ENCODE data around the gene IFI27L1.

Gene IFI27L1

DNA sequence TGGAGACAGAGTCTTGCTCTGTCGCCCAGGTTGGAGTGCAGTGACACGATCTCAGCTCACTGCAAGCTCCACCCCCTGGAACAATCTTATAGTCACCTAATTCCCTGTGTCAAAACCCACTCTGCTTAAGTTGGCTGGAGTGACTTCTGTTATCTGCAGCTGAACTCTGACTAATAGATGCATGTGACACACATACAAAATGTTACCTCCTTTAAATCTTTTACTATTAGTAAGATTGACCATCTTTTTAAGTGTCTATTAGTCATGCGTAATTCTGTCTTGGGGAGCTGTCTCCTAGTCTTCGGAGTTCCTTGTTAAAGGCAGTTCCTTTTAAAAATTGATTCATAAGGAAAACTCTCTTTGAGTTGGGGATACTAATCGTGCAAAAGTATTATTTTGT lies 7.4 kb downstream of the IFI27L1 start:
- H3K79me1 ChIP-seq (ENCODE audit: low read length) = no peaks in the 10 kb centered on the region
- no peaks in the 10 kb centered on the region for H3K27me3 ChIP-seq (ENCODE audit: insufficient read depth, low read length, poor library complexity)
- no peak overlapping the region for H3K4me3 ChIP-seq (ENCODE audit: low read length)
- no peak overlapping the region for H3K4me2 ChIP-seq (ENCODE audit: low read length)
- H3K36me3 ChIP-seq (ENCODE audit: control insufficient read depth, insufficient read depth, low read length) = no peaks in the 10 kb centered on the region
- H2BK120ac ChIP-seq (ENCODE audit: low read depth, low read length) = no peak overlapping the region
- no peak overlapping the region for H4K8ac ChIP-seq (ENCODE audit: low read depth, low read length)
- H4K5ac ChIP-seq (ENCODE audit: low read length) = no peak overlapping the region
- no CpG with 5 or more reads among the region's 5 CpGs for WGBS (ENCODE audit: extremely low coverage, insufficient coverage, low lambda C conversion rate)
- no peak overlapping the region for H3K18ac ChIP-seq (ENCODE audit: low read length)
- no peak overlapping the region for H2BK5ac ChIP-seq (ENCODE audit: low read length)
- H2AK5ac ChIP-seq (ENCODE audit: low read length) = no peak overlapping the region
- no peak overlapping the region for H3K23ac ChIP-seq (ENCODE audit: low read length)
- H3K79me2 ChIP-seq (ENCODE audit: control insufficient read depth, insufficient read depth, low read length) = no peaks in the 10 kb centered on the region
- no peak overlapping the region for H3K27ac ChIP-seq (ENCODE audit: low read depth, low read length)
- no peak overlapping the region for H2BK15ac ChIP-seq (replicated peaks; ENCODE audit: low read depth)
- H3K9ac ChIP-seq (ENCODE audit: low read length) = no peak overlapping the region
- no peak overlapping the region for H3K56ac ChIP-seq (ENCODE audit: low read length)
- no peak overlapping the region for H3K4ac ChIP-seq (ENCODE audit: low read depth, low read length)
- DNase-seq = no peak
- H3K4me1 ChIP-seq (ENCODE audit: control insufficient read depth, low read depth, low read length) = no peaks in the 10 kb centered on the region

DNA sequence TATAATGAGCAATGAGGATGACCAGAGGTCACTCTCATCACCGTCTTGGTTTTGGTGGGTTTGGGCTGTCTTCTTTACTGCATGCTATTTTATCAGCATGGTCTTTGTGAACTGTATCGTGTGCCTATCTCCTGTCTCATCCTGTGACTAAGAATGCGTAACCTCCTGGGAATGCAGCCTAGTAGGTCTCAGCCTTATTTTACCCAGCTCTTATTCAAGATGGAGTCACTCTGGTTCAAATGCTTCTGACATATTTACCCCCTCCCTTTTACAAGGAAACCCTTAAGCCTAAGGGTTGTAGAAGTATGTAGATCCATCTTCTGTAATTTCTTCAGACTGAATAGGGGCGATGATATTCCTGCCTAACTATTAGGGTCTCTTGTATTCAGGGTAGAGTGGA lies 8.4 kb downstream of the IFI27L1 start:
- WGBS (ENCODE audit: extremely low coverage, insufficient coverage, low lambda C conversion rate) = no CpG with 5 or more reads among the region's 4 CpGs
- H4K8ac ChIP-seq (ENCODE audit: low read depth, low read length) = no peak overlapping the region

DNA sequence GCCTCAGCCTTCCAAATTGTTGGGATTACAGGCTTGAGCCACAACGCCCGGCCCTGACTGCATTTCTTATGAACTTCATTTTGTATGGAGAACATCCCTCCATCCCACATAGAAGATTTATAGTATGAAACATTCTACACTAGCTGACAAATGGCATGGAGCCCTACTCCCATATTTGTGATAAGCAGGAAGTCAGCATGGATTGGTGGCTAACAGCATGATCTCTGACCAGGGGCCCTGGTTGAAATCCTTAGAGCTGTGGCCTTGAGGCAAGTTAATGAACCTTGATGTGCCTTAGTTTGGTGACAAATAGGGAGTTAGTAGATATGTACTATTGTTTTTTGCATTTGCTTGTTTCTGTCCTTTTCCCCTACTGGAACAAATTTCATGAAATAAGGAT lies 12.3 kb downstream of the IFI27L1 start:
- H4K8ac ChIP-seq (ENCODE audit: low read depth, low read length) = no peak overlapping the region
- H3K4ac ChIP-seq (ENCODE audit: low read depth, low read length) = no peak overlapping the region
- H3K23ac ChIP-seq (ENCODE audit: low read length) = no peak overlapping the region
- H3K79me2 ChIP-seq (ENCODE audit: control insufficient read depth, insufficient read depth, low read length) = no peaks in the 10 kb centered on the region
- H3K4me1 ChIP-seq (ENCODE audit: control insufficient read depth, low read depth, low read length) = no peaks in the 10 kb centered on the region
- H3K27ac ChIP-seq (ENCODE audit: low read depth, low read length) = no peak overlapping the region
- no peak for DNase-seq
- H2BK5ac ChIP-seq (ENCODE audit: low read length) = no peak overlapping the region
- H3K18ac ChIP-seq (ENCODE audit: low read length) = no peak overlapping the region
- H4K5ac ChIP-seq (ENCODE audit: low read length) = no peak overlapping the region
- H3K4me2 ChIP-seq (ENCODE audit: low read length) = no peak overlapping the region
- no CpG with 5 or more reads among the region's 2 CpGs for WGBS (ENCODE audit: extremely low coverage, insufficient coverage, low lambda C conversion rate)
- H3K9ac ChIP-seq (ENCODE audit: low read length) = no peak overlapping the region
- H2AK5ac ChIP-seq (ENCODE audit: low read length) = no peak overlapping the region
- H2BK15ac ChIP-seq (replicated peaks; ENCODE audit: low read depth) = no peak overlapping the region
- H3K36me3 ChIP-seq (ENCODE audit: control insufficient read depth, insufficient read depth, low read length) = no peaks in the 10 kb centered on the region
- H3K79me1 ChIP-seq (ENCODE audit: low read length) = no peaks in the 10 kb centered on the region
- no peak overlapping the region for H2BK120ac ChIP-seq (ENCODE audit: low read depth, low read length)
- H3K27me3 ChIP-seq (ENCODE audit: insufficient read depth, low read length, poor library complexity) = no peaks in the 10 kb centered on the region
- no peak overlapping the region for H3K56ac ChIP-seq (ENCODE audit: low read length)
- H3K4me3 ChIP-seq (ENCODE audit: low read length) = no peak overlapping the region

More for the DNA sequence above, 8.4 kb downstream of the IFI27L1 start:
- Histone ChIP-seq H3K27me3 (ENCODE audit: insufficient read depth, low read length, poor library complexity) (no peaks in the 10 kb centered on the region), H2BK15ac (replicated peaks; ENCODE audit: low read depth) (no peak overlapping the region), H3K4me2 (ENCODE audit: low read length) (no peak overlapping the region), H3K79me2 (ENCODE audit: control insufficient read depth, insufficient read depth, low read length) (no peaks in the 10 kb centered on the region), H3K23ac (ENCODE audit: low read length) (no peak overlapping the region), H3K4me1 (ENCODE audit: control insufficient read depth, low read depth, low read length) (no peaks in the 10 kb centered on the region), H3K4me3 (ENCODE audit: low read length) (no peak overlapping the region), H3K4ac (ENCODE audit: low read depth, low read length) (no peak overlapping the region), H2AK5ac (ENCODE audit: low read length) (no peak overlapping the region), H2BK5ac (ENCODE audit: low read length) (no peak overlapping the region), H3K36me3 (ENCODE audit: control insufficient read depth, insufficient read depth, low read length) (no peaks in the 10 kb centered on the region), H3K27ac (ENCODE audit: low read depth, low read length) (no peak overlapping the region), H4K5ac (ENCODE audit: low read length) (no peak overlapping the region), H3K9ac (ENCODE audit: low read length) (no peak overlapping the region), H3K56ac (ENCODE audit: low read length) (no peak overlapping the region), H3K79me1 (ENCODE audit: low read length) (no peaks in the 10 kb centered on the region), H2BK120ac (ENCODE audit: low read depth, low read length) (no peak overlapping the region), H3K18ac (ENCODE audit: low read length) (no peak overlapping the region)
- DNase-seq = no peak

DNA sequence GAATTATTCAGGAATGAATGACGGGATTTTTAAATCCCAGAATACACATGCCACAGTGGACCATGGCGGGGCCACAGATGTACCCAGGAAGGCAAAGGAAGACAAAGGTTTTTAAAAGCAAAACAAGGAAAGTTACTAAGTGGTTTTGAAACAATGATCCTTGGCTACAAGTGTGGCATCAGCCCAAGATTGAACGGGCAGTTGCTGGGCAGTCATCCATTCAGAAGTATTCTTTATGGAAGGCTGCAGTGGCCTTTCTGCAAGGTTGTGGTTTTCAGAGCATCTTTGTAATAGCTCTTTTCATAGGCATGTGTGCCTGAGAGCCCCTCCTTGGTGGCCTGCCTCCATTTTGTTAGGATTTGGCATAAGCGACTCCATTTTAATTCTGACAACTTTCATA lies 16.0 kb downstream of the IFI27L1 start:
- no peaks in the 10 kb centered on the region for H3K27me3 ChIP-seq (ENCODE audit: insufficient read depth, low read length, poor library complexity)
- no peaks in the 10 kb centered on the region for H3K36me3 ChIP-seq (ENCODE audit: control insufficient read depth, insufficient read depth, low read length)
- H3K4me2 ChIP-seq (ENCODE audit: low read length) = no peak overlapping the region
- WGBS (ENCODE audit: extremely low coverage, insufficient coverage, low lambda C conversion rate) = no CpG with 5 or more reads among the region's 4 CpGs
- H2BK120ac ChIP-seq (ENCODE audit: low read depth, low read length) = no peak overlapping the region
- no peak overlapping the region for H3K9ac ChIP-seq (ENCODE audit: low read length)
- no peaks in the 10 kb centered on the region for H3K79me1 ChIP-seq (ENCODE audit: low read length)
- H3K4me1 ChIP-seq (ENCODE audit: control insufficient read depth, low read depth, low read length) = no peaks in the 10 kb centered on the region
- H3K79me2 ChIP-seq (ENCODE audit: control insufficient read depth, insufficient read depth, low read length) = no peaks in the 10 kb centered on the region
- H3K4ac ChIP-seq (ENCODE audit: low read depth, low read length) = no peak overlapping the region
- no peak overlapping the region for H3K18ac ChIP-seq (ENCODE audit: low read length)
- no peak overlapping the region for H4K8ac ChIP-seq (ENCODE audit: low read depth, low read length)
- no peak overlapping the region for H3K27ac ChIP-seq (ENCODE audit: low read depth, low read length)
- no peak overlapping the region for H3K23ac ChIP-seq (ENCODE audit: low read length)
- no peak overlapping the region for H3K56ac ChIP-seq (ENCODE audit: low read length)
- H4K5ac ChIP-seq (ENCODE audit: low read length) = no peak overlapping the region
- H2AK5ac ChIP-seq (ENCODE audit: low read length) = no peak overlapping the region
- no peak overlapping the region for H2BK5ac ChIP-seq (ENCODE audit: low read length)
- H2BK15ac ChIP-seq (replicated peaks; ENCODE audit: low read depth) = no peak overlapping the region
- no peak for DNase-seq
- no peak overlapping the region for H3K4me3 ChIP-seq (ENCODE audit: low read length)

DNA sequence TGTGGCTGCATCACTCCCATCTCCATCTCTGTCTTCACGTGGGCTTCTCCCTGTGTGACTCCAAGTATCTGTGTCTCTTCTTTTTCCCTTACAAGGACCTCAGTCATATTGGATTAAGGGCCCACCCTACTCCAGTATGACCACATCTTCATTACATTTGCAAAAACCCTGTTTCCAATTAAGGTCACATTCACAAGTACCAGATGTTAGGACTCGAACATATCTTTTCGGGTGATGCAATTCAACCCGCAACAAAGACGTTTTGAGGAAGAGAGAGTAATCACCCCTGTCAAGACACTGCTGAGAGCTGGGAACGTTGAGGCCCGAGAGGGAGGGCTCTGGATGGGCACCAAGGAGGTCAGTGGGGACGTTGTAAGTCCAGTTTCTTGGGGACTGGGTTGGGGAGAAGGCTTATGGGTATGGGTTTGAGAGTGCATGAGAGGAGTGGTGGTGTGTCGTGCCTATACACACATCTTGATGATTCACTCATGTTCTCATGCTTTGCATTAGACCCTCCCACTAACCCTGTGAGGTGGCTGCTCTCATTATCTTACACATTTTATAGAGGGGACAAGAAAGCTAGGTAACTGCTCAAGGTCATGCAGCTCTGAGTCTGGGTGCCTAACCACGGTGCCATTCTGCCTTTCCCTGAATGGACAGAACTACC lies 17.3 kb downstream of the IFI27L1 start:
- Histone ChIP-seq H3K36me3 (ENCODE audit: control insufficient read depth, insufficient read depth, low read length) (no peaks in the 10 kb centered on the region), H3K56ac (ENCODE audit: low read length) (no peak overlapping the region), H3K4ac (ENCODE audit: low read depth, low read length) (no peak overlapping the region), H3K27me3 (ENCODE audit: insufficient read depth, low read length, poor library complexity) (no peaks in the 10 kb centered on the region), H3K4me1 (ENCODE audit: control insufficient read depth, low read depth, low read length) (no peaks in the 10 kb centered on the region), H2AK5ac (ENCODE audit: low read length) (no peak overlapping the region), H4K5ac (ENCODE audit: low read length) (no peak overlapping the region), H3K9ac (ENCODE audit: low read length) (no peak overlapping the region), H3K18ac (ENCODE audit: low read length) (no peak overlapping the region), H2BK15ac (replicated peaks; ENCODE audit: low read depth) (no peak overlapping the region), H2BK5ac (ENCODE audit: low read length) (no peak overlapping the region), H3K4me3 (ENCODE audit: low read length) (no peak overlapping the region), H2BK120ac (ENCODE audit: low read depth, low read length) (no peak overlapping the region), H3K23ac (ENCODE audit: low read length) (no peak overlapping the region), H3K79me1 (ENCODE audit: low read length) (no peaks in the 10 kb centered on the region), H4K8ac (ENCODE audit: low read depth, low read length) (no peak overlapping the region), H3K27ac (ENCODE audit: low read depth, low read length) (no peak overlapping the region), H3K4me2 (ENCODE audit: low read length) (no peak overlapping the region), H3K79me2 (ENCODE audit: control insufficient read depth, insufficient read depth, low read length) (no peaks in the 10 kb centered on the region)
- no peak for DNase-seq
- no CpG with 5 or more reads among the region's 10 CpGs for WGBS (ENCODE audit: extremely low coverage, insufficient coverage, low lambda C conversion rate)

DNA sequence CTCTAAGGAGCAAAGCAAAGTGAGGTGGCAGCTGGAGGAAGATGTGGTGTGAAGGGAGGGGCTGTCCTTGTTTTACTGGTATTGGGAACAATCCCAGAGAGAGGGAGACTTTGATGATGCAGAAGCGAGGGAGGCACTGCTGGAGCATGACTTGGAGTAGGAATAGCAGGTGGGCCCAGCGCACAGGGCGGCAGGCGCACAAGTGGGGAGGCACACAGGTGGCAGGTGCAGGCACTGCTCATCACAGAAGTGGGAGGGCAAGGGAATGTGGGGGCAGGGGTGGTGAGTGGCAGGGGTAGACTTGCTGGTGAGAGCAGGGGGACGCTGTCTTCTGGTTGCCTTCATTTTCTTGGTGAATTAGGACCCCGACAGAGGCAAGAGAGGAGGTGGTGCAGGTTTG lies 17.9 kb downstream of the IFI27L1 start:
- DNase-seq = no peak
- H3K36me3 ChIP-seq (ENCODE audit: control insufficient read depth, insufficient read depth, low read length) = no peaks in the 10 kb centered on the region
- no peaks in the 10 kb centered on the region for H3K79me1 ChIP-seq (ENCODE audit: low read length)
- H2BK15ac ChIP-seq (replicated peaks; ENCODE audit: low read depth) = no peak overlapping the region
- no peaks in the 10 kb centered on the region for H3K4me1 ChIP-seq (ENCODE audit: control insufficient read depth, low read depth, low read length)
- H3K27me3 ChIP-seq (ENCODE audit: insufficient read depth, low read length, poor library complexity) = no peaks in the 10 kb centered on the region
- H3K4me3 ChIP-seq (ENCODE audit: low read length) = no peak overlapping the region
- no peaks in the 10 kb centered on the region for H3K79me2 ChIP-seq (ENCODE audit: control insufficient read depth, insufficient read depth, low read length)
- H2AK5ac ChIP-seq (ENCODE audit: low read length) = no peak overlapping the region
- H3K9ac ChIP-seq (ENCODE audit: low read length) = no peak overlapping the region
- no peak overlapping the region for H3K18ac ChIP-seq (ENCODE audit: low read length)
- no peak overlapping the region for H3K4me2 ChIP-seq (ENCODE audit: low read length)
- H3K56ac ChIP-seq (ENCODE audit: low read length) = no peak overlapping the region
- no peak overlapping the region for H2BK5ac ChIP-seq (ENCODE audit: low read length)
- H4K5ac ChIP-seq (ENCODE audit: low read length) = no peak overlapping the region
- no peak overlapping the region for H4K8ac ChIP-seq (ENCODE audit: low read depth, low read length)
- H2BK120ac ChIP-seq (ENCODE audit: low read depth, low read length) = no peak overlapping the region
- H3K23ac ChIP-seq (ENCODE audit: low read length) = no peak overlapping the region
- no peak overlapping the region for H3K4ac ChIP-seq (ENCODE audit: low read depth, low read length)
- H3K27ac ChIP-seq (ENCODE audit: low read depth, low read length) = no peak overlapping the region
- WGBS (ENCODE audit: extremely low coverage, insufficient coverage, low lambda C conversion rate) = no CpG with 5 or more reads among the region's 6 CpGs
